Measurements from ENCODE around the gene PCDHB15.

- TF ChIP-seq CTCF (IDR thresholded peaks at IDR 0.05; ENCODE audit: poor library complexity, severe bottlenecking) = no peak
- no peak for TF ChIP-seq REST (IDR thresholded peaks at IDR 0.05; ENCODE audit: borderline replicate concordance)
- TF ChIP-seq POLR2AphosphoS5 (IDR thresholded peaks at IDR 0.05) = no peak
- TF ChIP-seq TAF1 (IDR thresholded peaks at IDR 0.05; ENCODE audit: low read depth) = no peak
These were observed 3.7 kb upstream of the PCDHB15 start for GRCh38 chr5:141241496-141241895.
